ENCODE data around the gene DIABLO. TPM values are rescaled to one million over a fixed set of nuclear protein-coding genes. Genes with fewer than 3 reads are reported as not detected.

Gene DIABLO
- total RNA-seq, result 72.6 and 72.8 TPM in 2 replicates

GRCh38 chr12:122225683-122226365 is at the start of gene DIABLO:
Gene DIABLO (minus strand): TSS chr12:122226052. CDS start chr12:122226014, 38 bp downstream.

GRCh38 chr12:122266230-122266901 is 40.5 kb upstream of the DIABLO start, which contains the start of gene VPS33A:
Gene VPS33A (minus strand): TSS chr12:122266494. CDS start chr12:122266408, 86 bp downstream.

GRCh38 chr12:122203301-122204166 is 22.3 kb downstream of the DIABLO start, which contains the start of gene B3GNT4:
Gene B3GNT4 (plus strand): TSS chr12:122203709. CDS start chr12:122204619, 910 bp downstream.

GRCh38 chr12:122182887-122183587 is 42.8 kb downstream of the DIABLO start, which contains the start of gene LRRC43:
Gene LRRC43 (plus strand): TSS chr12:122183123. CDS start chr12:122183145, 22 bp downstream.

GRCh38 chr12:122174155-122174845 is 51.6 kb downstream of the DIABLO start, which contains the start of gene IL31:
Gene IL31 (minus strand): TSS chr12:122174221. CDS start chr12:122174172, 49 bp downstream.

Other genes starting within 250 kb of the DIABLO start
- 8.3 and 20.8 TPM in 2 replicates for gene BCL7A, start 204.2 kb downstream of the DIABLO start, total RNA-seq
- gene MLXIP, start 147.3 kb downstream of the DIABLO start, total RNA-seq, result 36.2 and 58.2 TPM in 2 replicates
- not detected in 2 replicates for gene IL31, start 51.8 kb downstream of the DIABLO start, total RNA-seq
- gene LRRC43, start 42.9 kb downstream of the DIABLO start, total RNA-seq, result 0.49 and 3.7 TPM in 2 replicates
- 0.49 and 2.0 TPM in 2 replicates for gene B3GNT4, start 22.3 kb downstream of the DIABLO start, total RNA-seq
- gene VPS33A, start 40.4 kb upstream of the DIABLO start, total RNA-seq, result 15.0 and 15.3 TPM in 2 replicates
- 29.8 and 37.8 TPM in 2 replicates for gene CLIP1, start 196.6 kb upstream of the DIABLO start, total RNA-seq

Data from mesangial cell (primary cell).